HL-60 (cell line): Measurements from ENCODE around the gene INPP5J.

Experiments
- DNase-seq, 2 experiments: peaks; one replicate each; pipeline ENCODE4 v3.0.0-alpha.2; 2010 to 2020; ENCODE audit warnings: low read depth in 1 of 2, low spot score in 1 of 2
- H3K27ac ChIP-seq: fragments of 250-450 bp; sonication (Bioruptor Pico); replicated peaks from 2 replicates; pipeline ENCODE4 v1.5.1; 2020; ENCODE audit warnings: mild to moderate bottlenecking, moderate library complexity
- H3K27me3 ChIP-seq: fragments of 250-450 bp; sonication (Bioruptor Pico); 2 replicates; pipeline ENCODE4 v1.5.1; 2021; ENCODE audit warnings: mild to moderate bottlenecking, moderate library complexity; ENCODE audit not compliant: insufficient read depth, poor library complexity, severe bottlenecking
- H3K4me3 ChIP-seq: replicated peaks from 2 replicates; pipeline ENCODE4 v1.5.1; 2011; ENCODE audit warnings: mild to moderate bottlenecking, control low read depth, low read length; ENCODE audit not compliant: insufficient read depth
- CTCF ChIP-seq: IDR thresholded peaks from one replicate; pipeline ENCODE4 v1.5.1; 2011; ENCODE audit warnings: low read length, control low read depth, inconsistent platforms; ENCODE audit not compliant: insufficient read depth
- GABPA ChIP-seq: IDR thresholded peaks from 2 replicates; pipeline ENCODE4 v1.6.1; 2012; ENCODE audit warnings: low read depth
- POLR2AphosphoS5 ChIP-seq: IDR thresholded peaks from 2 replicates; pipeline ENCODE4 v1.6.1; 2012; ENCODE audit warnings: low read depth
- REST ChIP-seq: IDR thresholded peaks from 2 replicates; pipeline ENCODE4 v1.6.1; 2012; ENCODE audit warnings: low read depth; ENCODE audit not compliant: insufficient replicate concordance
- SPI1 ChIP-seq: IDR thresholded peaks from 2 replicates; pipeline ENCODE4 v1.6.1; 2012; ENCODE audit warnings: low read depth, mild to moderate bottlenecking, borderline replicate concordance

Gene INPP5J

GRCh38 chr22:31123292-31123602, 481 bp downstream of the INPP5J start:
- TF ChIP-seq CTCF (no peak), SPI1 (no peak), POLR2AphosphoS5 (no peak), GABPA (no peak), REST (no peak)
- Histone ChIP-seq H3K27ac (no peak overlapping the region), H3K27me3 (no peaks in the 10 kb centered on the region), H3K4me3 (no peak overlapping the region)
- DNase-seq, result no peak

GRCh38 chr22:31124290-31124689, 1.5 kb downstream of the INPP5J start:
- TF ChIP-seq SPI1, result no peak
- no peak for TF ChIP-seq REST
- TF ChIP-seq CTCF, result no peak
- TF ChIP-seq GABPA, result no peak
- TF ChIP-seq POLR2AphosphoS5, result no peak
- no peak overlapping the region for H3K27ac ChIP-seq
- no peak overlapping the region for H3K4me3 ChIP-seq
- no peak for DNase-seq
- H3K27me3 ChIP-seq, result no peaks in the 10 kb centered on the region

GRCh38 chr22:31124811-31125465, 2.2 kb downstream of the INPP5J start:
- no peak overlapping the region for H3K27ac ChIP-seq
- TF ChIP-seq REST, result no peak
- TF ChIP-seq SPI1, result no peak
- no peak for TF ChIP-seq CTCF
- no peak for TF ChIP-seq POLR2AphosphoS5
- no peak for TF ChIP-seq GABPA
- no peak overlapping the region for H3K4me3 ChIP-seq
- no peaks in the 10 kb centered on the region for H3K27me3 ChIP-seq
- DNase-seq, result no peak
